Stimulated activated naive CD4-positive, alpha-beta T cell treated with Interleukin-2 at 50 U/mL for 16 hours (primary cell): ENCODE data around the gene CBLN1.
"Not testable (repeated sequence)": the region's sequence is repeated elsewhere in the genome, so short reads cannot be mapped to it uniquely, and the experiment has no call there.

ENCODE experiments used
- DNase-seq: peaks from one replicate; lab custom pipeline; 2025; lab: John Stamatoyannopoulos, UW

CBLN1 gene

DNA sequence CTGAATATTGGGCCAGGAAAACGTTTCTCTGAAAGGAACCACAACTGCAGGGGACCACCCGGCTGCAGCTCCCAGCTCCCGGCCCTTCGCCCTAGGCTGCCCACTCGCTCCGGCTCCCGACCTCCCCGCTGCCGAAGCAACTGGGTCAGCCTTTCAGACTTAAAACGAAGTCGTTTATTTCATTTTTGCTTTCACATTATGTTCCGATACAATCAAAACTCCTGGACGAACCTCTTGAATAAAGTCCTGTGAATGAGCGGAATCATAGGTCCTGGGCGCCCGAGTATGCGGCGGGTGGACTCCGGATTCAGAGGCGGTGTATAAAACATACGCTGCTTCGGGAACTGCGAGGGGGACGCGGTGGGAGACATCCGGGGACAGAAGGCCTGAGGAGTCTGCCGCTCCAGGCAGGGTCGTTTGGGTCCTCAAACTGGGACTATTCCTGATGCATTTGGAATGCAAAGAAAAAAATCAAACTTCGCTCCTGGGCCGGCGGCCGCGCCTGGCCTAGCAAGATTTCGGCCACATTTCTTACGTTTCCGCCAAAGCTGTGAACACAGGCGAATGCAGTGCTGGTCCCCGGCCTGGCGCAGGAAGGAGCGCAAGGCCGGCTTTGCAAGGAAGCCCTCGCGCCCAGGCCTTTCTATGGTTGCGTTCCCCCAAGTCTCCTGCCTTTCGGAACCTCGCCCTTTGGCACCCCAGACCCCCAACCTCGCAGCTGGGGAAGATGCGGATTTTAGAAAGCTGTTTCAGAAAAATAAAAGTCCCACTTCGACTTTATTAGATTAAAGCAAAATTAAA is 3.7 kb downstream of the CBLN1 start:
- DNase-seq, result no peak

DNA sequence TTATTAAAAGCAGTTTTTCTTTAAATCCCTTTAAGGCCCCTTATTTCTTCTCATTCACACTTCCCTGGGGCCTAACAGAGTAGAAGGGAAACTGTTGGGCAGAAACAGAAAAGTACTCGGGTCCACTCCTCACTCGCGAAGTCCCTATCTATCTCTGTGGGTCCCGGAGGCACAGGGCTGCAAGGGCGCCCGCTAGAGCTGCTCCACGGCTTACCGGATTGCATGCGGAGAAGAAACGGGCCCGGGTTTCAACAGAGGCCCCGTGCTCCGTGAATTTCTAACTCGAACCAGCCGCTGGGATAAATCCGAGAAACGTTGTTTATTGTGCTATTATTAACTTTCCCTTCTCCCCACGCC is 4.3 kb downstream of the CBLN1 start:
- DNase-seq, result no peak

DNA sequence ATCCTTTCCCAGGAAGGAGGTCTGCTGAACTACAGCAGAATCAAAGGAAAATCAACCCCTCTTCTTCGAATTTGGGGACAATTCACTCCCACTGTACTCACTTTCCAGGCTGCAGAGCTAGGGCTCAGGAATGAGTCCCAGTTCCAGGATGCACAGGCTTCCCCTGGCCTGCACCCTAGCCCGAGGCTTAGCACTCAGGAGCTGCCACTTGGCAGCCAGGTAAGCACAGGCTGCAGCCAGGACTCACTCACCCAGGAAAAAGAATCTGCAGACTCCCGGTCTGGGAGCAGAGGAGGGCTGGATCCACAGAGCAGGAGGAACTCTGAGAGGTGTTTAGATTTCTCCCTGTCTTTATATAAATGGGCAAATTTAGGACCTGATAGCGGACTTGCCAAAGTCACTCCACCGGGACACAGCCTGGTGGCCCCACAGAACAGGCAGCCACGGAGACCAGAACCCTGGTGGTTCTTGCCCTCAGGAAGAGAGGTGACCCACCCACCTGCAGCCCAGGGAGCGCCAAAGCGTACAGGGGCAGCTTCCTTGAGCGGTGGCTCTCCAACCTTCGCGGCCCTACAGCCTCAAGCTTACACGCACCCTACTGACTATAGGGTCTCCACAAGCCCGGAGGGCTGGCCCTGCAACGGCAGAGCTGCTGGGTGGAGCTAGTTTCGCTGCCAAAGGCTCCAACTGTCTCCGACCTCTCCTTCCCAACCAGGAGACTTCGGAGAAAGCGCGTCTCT is 4.8 kb downstream of the CBLN1 start:
- DNase-seq, result no peak

DNA sequence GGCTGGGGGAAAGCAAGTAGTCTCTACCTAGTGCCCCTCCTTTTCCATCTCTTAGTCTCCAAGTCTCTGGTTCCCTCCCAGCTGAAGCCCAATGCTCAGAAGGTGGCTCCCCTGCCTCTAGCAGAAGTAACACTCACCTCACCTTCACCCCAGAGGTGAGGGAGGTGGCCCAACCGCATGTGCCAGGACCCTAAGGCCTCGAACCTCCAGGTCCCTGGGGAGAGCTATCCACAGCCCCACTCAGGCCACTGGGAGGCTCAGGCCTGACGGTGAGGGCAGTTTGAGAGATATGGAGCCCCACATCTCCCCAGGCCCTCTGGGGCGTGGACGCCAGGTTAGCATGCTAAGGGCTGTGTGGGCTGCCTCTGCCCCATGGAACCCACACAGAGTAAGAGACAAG is 5.8 kb downstream of the CBLN1 start:
- DNase-seq, result no peak

DNA sequence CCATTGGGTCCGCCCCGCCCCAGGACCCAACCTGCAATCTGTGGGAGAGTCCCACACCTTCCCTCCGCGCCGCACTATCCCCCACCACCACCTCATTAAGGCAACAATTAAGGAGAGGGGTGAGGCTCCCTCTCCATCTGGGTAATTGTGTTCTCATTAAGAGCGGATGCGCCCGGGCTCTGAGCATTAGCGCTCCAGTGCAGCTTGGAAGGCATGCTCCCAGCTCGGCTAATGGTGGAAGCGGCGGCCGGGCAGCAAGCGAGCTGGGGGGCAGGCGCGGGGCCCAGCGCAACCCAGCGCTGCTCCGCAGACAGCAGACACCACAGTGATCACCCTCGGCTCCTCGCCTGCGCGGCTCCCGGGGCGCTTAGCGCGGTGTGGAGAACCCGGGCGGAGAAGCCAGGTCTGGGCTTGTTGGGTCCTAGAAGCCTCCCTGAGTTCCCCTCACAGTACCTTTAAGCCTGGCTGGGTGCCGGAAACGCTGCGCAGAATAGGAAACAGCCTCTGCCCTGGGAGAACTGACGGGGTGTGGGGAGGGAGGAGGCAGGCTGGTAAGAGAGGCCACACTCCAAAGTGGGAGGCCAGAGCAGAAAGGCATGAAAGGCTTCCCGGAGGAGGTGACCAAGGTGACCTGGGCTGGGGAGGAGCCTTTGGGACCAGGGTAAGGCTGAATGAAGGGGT is 6.4 kb downstream of the CBLN1 start:
- DNase-seq, result no peak

DNA sequence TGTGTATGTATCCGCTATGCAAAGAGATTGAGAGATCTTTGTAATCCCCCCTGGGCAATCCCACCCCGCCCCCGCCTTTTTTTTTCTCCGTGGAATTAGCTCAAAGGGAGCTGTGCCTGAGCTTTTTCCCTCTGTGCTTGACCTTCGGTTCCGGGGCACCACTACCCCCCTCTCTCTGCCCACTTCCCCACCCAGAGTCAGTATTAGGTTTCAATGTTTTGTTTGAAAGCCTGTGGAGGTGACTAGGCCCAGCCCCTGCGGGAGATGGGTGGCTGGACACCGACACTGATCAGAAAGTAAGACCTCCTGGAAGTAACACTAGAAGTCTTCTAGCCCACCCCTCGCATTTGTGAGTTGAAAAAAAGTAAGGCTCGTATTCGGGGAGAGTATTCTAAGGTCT is 7.0 kb downstream of the CBLN1 start:
- no peak for DNase-seq

DNA sequence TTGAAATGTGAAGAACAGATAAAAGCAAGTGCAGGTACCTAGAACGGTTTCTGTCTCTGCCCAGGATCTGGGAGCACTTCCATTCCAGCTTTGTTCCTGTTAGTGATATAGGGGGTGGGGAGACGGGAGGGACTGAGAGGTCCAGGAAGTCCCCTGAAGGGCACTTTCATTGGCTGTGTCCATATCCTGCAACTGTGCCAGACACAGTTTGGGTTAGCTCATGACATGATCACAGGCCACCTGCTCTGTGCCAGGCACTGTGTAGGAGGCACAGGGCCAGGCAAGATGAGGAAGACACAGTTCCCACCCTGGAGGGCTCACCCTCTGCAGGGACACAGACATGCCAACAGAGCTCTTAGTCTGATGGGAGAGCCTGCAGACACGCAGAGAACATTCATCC is 7.9 kb downstream of the CBLN1 start:
- no peak for DNase-seq

DNA sequence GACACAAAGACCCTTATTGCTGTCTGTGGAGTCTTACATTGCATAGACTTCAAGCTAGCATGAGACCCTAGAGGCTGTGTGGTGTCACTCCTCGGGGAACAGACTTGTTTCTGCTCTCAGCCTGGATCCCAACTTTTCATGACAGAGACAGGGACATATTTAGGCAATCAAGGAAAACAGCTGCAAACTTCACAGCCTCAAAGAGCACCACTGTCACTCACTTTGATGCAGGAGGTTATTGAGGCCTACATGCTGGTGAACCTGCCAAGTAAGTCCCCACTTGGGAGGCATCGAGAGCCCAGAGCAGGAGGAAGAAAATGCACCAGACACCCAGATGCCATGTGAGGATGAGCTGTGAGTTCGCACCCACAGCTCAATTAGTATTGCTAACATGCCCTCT is 10.3 kb downstream of the CBLN1 start:
- no peak for DNase-seq

DNA sequence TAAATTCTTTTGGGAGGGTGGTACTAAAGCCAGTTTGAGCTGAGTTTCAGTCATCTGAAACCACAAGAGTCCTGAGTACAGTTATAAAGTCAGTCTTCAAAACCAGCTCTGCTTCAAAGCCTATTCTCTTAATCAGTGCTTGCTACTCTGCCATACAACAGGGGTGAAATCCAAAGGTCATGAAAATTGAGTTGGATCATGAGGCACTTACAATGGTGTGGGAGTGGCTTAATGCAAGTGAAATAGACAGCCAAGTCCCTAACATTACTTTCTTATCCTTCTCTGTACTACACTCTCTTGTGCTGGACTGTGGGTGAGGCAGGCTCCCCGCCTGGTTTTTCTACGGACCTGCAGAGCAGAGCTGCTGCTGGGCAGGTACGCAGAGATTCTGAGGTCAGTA is 12.4 kb downstream of the CBLN1 start:
- DNase-seq, result no peak

DNA sequence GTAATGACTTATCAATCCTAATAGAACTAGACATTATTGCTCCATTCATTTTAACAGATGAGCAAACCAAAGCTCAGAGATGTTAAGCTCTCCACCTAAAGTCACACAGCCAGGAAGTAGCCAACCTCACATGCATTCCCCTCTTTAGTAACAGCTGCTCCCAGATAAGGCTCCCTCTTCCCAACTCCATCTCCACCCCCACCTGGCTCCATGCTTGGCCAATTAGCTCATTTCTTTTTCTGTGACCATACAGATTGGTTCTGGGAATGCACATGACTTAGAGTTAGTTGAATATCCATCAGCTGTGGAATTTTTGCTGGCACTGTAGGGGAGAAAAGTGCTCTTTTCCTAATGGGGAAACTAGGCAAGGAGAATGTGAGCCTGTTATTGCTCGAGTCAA is 13.0 kb downstream of the CBLN1 start:
- no peak for DNase-seq

DNA sequence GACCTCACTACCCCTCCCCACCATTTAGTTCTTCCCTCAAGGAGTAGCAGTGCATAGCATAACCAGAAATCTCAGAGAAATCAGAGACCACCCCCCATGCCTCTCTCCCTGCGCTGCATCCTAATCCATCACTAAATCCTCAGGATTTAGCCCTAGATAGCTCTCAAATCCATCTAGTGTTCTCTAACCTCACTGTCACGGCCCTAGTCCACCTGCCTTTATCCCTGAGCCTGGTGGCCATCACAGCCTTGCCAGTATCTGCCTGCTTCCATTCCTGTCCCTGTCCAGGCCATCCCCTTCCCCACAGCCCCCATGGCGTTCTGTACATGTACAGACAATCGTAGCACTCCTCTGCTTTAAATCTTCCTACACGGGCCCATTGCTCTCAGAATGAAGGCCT is 19.1 kb downstream of the CBLN1 start:
- no peak for DNase-seq

DNA sequence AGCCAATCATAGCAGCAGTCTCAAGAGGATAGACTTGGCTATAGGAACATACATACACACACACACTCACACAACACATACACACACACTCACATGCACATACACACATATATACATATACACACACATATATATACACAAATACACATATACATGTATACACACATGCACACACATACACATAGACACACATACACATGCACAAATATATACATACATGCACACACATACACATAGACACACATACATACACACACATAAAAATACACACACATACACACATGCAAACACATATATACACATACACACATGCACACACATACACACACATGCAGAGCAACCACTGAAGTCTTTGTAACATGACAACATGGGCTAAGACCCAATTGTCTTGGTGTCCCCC is 19.7 kb downstream of the CBLN1 start:
- no peak for DNase-seq

DNA sequence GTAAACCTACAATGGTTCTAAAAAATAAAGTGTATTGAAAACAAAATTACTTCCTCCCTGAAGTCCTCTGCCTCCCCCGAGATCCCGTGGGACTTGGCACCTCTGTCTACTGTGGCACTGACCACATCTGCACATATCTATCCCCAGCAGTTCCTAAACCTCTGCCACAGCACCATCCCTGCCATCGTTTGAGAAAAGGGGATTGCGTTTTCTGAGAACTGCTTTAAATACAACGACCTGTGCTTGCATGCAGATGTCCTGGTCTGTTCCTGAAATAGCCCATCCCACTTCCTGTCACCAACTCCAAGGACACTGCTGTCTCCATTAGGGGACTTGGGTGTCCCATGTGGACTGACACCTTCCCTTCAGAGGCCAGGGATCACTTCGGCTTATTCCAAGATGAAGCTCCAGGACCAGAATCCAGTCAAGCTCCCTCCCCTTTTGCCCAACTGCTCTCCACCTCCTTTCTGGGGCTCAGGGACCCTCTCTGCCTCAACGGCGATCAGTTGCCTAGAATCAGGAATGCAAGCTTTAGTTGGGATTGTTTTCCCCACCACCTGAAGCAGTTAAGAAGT is 20.6 kb downstream of the CBLN1 start:
- DNase-seq, result no peak

DNA sequence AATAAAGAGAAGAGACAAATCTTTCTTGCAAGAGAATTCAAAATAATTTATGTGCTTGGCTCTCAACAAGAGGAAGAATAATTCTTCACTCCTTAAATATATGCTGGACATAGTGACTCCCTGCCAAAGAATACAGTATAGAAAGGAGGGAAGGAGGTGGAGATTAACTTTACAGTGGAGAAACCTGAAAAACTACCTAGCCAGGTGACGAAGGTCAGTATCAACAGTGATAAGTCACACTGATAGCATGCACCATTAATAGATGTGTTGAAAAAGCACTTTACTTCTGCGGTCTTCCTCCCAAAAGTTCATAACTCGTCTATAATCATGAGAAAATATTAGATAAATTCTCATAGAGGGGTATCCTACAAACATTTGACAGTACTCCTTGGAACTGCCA is 21.4 kb downstream of the CBLN1 start:
- DNase-seq, result no peak

DNA sequence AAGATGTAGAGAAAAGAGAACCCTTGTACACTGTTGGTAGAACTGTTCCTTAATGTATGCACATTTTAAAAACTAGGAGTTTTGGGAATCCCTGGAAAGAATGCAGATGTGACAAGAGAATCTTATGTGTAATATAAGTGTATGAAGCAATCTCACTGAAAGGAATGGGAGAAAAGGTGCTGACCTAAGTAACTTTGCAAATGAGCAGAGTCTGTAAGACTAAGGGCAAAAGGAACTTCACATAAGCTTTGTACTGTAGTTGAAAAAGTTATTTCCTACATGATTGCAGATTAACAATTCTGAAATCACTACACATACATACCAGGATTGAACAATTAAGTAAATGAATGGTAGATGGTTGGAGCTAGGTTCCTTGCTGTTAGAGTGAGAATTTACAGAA is 22.3 kb downstream of the CBLN1 start:
- no peak for DNase-seq

DNA sequence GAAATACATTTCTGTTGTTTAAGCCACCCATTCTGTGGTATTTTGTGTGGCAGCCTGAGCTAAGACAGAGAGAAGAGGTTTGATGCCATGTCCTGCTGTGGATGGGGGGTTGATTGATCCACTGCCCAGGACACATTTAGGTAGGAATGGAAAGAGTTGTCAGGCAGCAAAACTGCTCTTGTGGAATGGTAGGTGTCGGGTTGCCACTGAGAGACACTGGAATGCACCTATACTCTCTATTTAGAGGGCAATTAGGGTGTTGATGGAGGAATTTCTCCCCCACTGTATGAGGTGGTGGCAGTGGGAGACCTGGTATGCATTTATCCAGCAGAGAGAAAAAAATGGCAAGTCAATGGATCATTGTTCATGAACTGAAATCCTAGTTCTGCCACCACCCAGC is 30.9 kb downstream of the CBLN1 start:
- no peak for DNase-seq

DNA sequence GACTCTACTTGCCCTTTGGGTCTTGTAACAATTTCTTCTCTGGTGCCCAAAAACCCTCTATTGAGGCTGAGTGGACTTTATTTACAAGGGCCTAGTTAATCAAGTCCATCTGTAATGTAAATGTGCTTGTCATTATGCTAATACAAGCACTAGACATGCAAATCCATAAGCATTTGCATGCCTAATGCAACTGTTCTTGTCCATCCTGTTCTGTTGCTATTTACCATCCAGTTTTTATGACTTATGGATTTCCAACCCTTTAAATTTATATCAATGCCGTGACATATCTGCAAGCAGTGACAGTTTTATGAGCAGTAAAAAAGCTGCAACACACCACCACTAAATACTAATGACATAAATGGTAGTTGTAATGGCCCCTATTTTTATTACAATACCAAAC is 33.4 kb downstream of the CBLN1 start:
- no peak for DNase-seq

DNA sequence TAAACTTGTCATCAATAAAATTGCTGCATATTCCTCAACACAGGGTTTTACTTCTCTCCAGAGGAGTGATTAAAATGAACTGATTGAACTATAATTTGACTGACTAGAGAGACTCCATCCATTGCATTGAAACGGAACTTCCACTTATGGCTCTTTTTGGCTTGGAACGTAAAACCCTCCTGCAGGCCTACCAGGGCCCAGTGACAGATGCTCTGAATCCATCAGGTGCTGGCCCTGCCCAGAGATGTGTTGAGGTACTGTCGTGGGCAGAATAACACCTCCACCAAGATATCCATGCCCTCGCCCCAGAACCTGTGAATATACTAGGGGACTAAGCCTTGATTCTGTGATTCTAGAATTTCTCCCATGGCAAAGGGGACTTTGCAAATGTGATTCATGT is 45.4 kb downstream of the CBLN1 start:
- no peak for DNase-seq

DNA sequence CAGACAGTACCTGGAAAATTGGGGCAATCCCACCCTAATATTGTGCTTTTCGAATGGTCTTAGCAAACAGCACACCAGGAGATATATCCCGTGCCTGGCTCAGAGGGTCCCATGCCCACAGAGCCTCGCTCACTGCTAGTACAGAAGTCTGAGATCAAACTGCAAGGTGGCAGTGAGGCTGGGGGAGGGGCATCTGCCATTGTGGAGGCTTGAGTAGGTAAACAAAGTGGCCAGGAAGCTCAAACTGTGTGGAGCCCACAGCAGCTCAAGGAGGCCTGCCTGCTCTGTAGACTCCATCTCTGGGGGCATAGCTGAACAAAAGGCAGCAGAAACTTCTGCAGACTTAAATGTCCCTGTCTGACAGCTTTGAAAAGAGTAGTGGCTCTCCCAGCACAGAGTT is 53.3 kb downstream of the CBLN1 start:
- not testable (repeated sequence) for DNase-seq
